GM21367 (cell line): ENCODE results near the gene PLCXD3.

Experiments used
- ATAC-seq: cut with Tn5 transposase; IDR thresholded peaks from one replicate; pipeline ENCODE4 v1.9.1; 2021; ENCODE audit not compliant: unreplicated experiment

Gene PLCXD3

GRCh38 chr5:41415242-41415641 is 95.2 kb downstream of the PLCXD3 start:
- no peak for ATAC-seq

GRCh38 chr5:41414598-41414997 is 95.8 kb downstream of the PLCXD3 start:
- no peak for ATAC-seq

- no peak for ATAC-seq
Observed at GRCh38 chr5:41413074-41413473, 97.3 kb downstream of the PLCXD3 start.

GRCh38 chr5:41412496-41412895 is 97.9 kb downstream of the PLCXD3 start:
- no peak for ATAC-seq

- no peak for ATAC-seq
Observed at GRCh38 chr5:41410737-41411136, 99.7 kb downstream of the PLCXD3 start.

GRCh38 chr5:41410307-41410706 is 100.1 kb downstream of the PLCXD3 start:
- no peak for ATAC-seq

- no peak for ATAC-seq
Observed at GRCh38 chr5:41408676-41409443, 101.5 kb downstream of the PLCXD3 start.

- ATAC-seq: no peak
Observed at GRCh38 chr5:41406936-41407335, 103.5 kb downstream of the PLCXD3 start.

GRCh38 chr5:41406424-41406823 is 104.0 kb downstream of the PLCXD3 start:
- ATAC-seq: no peak

GRCh38 chr5:41404757-41405156 is 105.6 kb downstream of the PLCXD3 start:
- ATAC-seq: no peak

- no peak for ATAC-seq
Observed at GRCh38 chr5:41403846-41404245, 106.6 kb downstream of the PLCXD3 start.

GRCh38 chr5:41402845-41403244 is 107.6 kb downstream of the PLCXD3 start:
- ATAC-seq: no peak

- no peak for ATAC-seq
Observed at GRCh38 chr5:41399839-41400238, 110.6 kb downstream of the PLCXD3 start.

- ATAC-seq: no peak
Observed at GRCh38 chr5:41392016-41392415, 118.4 kb downstream of the PLCXD3 start.

GRCh38 chr5:41374631-41375030 is 135.8 kb downstream of the PLCXD3 start:
- ATAC-seq: no peak

- ATAC-seq: no peak
Observed at GRCh38 chr5:41373230-41373629, 137.2 kb downstream of the PLCXD3 start.

- ATAC-seq: no peak
Observed at GRCh38 chr5:41371738-41372137, 138.7 kb downstream of the PLCXD3 start.

- ATAC-seq: no peak
Observed at GRCh38 chr5:41370482-41370881, 139.9 kb downstream of the PLCXD3 start.

- ATAC-seq: no peak
Observed at GRCh38 chr5:41369799-41370198, 140.6 kb downstream of the PLCXD3 start.

- no peak for ATAC-seq
Observed at GRCh38 chr5:41368158-41368557, 142.2 kb downstream of the PLCXD3 start.

GRCh38 chr5:41365369-41365768 is 145.0 kb downstream of the PLCXD3 start:
- ATAC-seq: no peak

- no peak for ATAC-seq
Observed at GRCh38 chr5:41364346-41364745, 146.1 kb downstream of the PLCXD3 start.

- no peak for ATAC-seq
Observed at GRCh38 chr5:41363343-41363986, 146.9 kb downstream of the PLCXD3 start.
